Trophoblast cell (in vitro differentiated cells and primary cell): ENCODE data around the gene OR5K3.

Source experiments
- DNase-seq, 2 donors: peaks; one replicate each; pipeline ENCODE4 v3.0.0-alpha.2; 2016
- H2AFZ ChIP-seq: 2 replicates; pipeline ENCODE4 v1.6.1; 2013; ENCODE audit warnings: low read length, moderate library complexity, mild to moderate bottlenecking; ENCODE audit not compliant: insufficient read depth, poor library complexity
- H2AK5ac ChIP-seq: 2 replicates; pipeline ENCODE4 v1.6.1; 2013; ENCODE audit warnings: mild to moderate bottlenecking, low read length
- H2BK120ac ChIP-seq: 2 replicates; pipeline ENCODE4 v1.6.1; 2013; ENCODE audit warnings: low read length, mild to moderate bottlenecking, moderate library complexity; ENCODE audit not compliant: insufficient read depth, poor library complexity
- H2BK12ac ChIP-seq: 2 replicates; pipeline ENCODE4 v1.6.1; 2013; ENCODE audit warnings: mild to moderate bottlenecking, low read length, moderate library complexity
- H2BK5ac ChIP-seq: 2 replicates; pipeline ENCODE4 v1.6.1; 2013; ENCODE audit warnings: low read length, low read depth, moderate library complexity, mild to moderate bottlenecking; ENCODE audit not compliant: poor library complexity
- H3K14ac ChIP-seq: 2 replicates; pipeline ENCODE4 v1.6.1; 2013; ENCODE audit warnings: mild to moderate bottlenecking, low read length
- H3K18ac ChIP-seq: 2 replicates; pipeline ENCODE4 v1.6.1; 2013; ENCODE audit warnings: mild to moderate bottlenecking, low read length
- H3K23ac ChIP-seq: 2 replicates; pipeline ENCODE4 v1.6.1; 2013; ENCODE audit warnings: low read length
- H3K27ac ChIP-seq: 2 replicates; pipeline ENCODE4 v1.5.1; 2013; ENCODE audit warnings: low read depth, mild to moderate bottlenecking, inconsistent platforms, low read length, moderate library complexity
- H3K27me3 ChIP-seq: 2 replicates; pipeline ENCODE4 v1.6.1; 2013; ENCODE audit warnings: inconsistent platforms, mild to moderate bottlenecking, low read length, moderate library complexity; ENCODE audit not compliant: insufficient read depth
- H3K36me3 ChIP-seq, 2 experiments: 1 replicate in 1 of 2; 2 replicates in 1 of 2; pipeline ENCODE4 v1.6.1; 2013; ENCODE audit warnings: low read length in 2 of 2, mild to moderate bottlenecking in 2 of 2, moderate library complexity in 1 of 2; ENCODE audit not compliant: insufficient read depth in 2 of 2, control insufficient read depth in 1 of 2
- H3K4ac ChIP-seq: 2 replicates; pipeline ENCODE4 v1.6.1; 2013; ENCODE audit warnings: low read depth, mild to moderate bottlenecking, low read length, moderate library complexity
- H3K4me1 ChIP-seq, 2 experiments: 1 replicate in 1 of 2; 2 replicates in 1 of 2; pipeline ENCODE4 v1.6.1; 2013; ENCODE audit warnings: low read length in 2 of 2, mild to moderate bottlenecking in 2 of 2, moderate library complexity in 1 of 2; ENCODE audit not compliant: insufficient read depth in 2 of 2, control insufficient read depth in 1 of 2
- H3K4me2 ChIP-seq: 2 replicates; pipeline ENCODE4 v1.6.1; 2013; ENCODE audit warnings: inconsistent platforms, mild to moderate bottlenecking, low read length, moderate library complexity
- H3K4me3 ChIP-seq: 2 replicates; pipeline ENCODE4 v1.5.1; 2013; ENCODE audit warnings: mild to moderate bottlenecking, low read depth, low read length, inconsistent platforms
- H3K79me1 ChIP-seq: one replicate; pipeline ENCODE4 v1.6.1; 2013; ENCODE audit warnings: low read length
- H3K79me2 ChIP-seq: 2 replicates; pipeline ENCODE4 v1.6.1; 2013; ENCODE audit warnings: low read length, mild to moderate bottlenecking; ENCODE audit not compliant: control insufficient read depth, insufficient read depth, poor library complexity
- H3K9ac ChIP-seq: 2 replicates; pipeline ENCODE4 v1.6.1; 2013; ENCODE audit warnings: mild to moderate bottlenecking, low read length
- H3K9me3 ChIP-seq: 2 replicates; pipeline ENCODE4 v1.6.1; 2013; ENCODE audit warnings: low read depth, mild to moderate bottlenecking, control low read depth, inconsistent platforms, low read length; ENCODE audit not compliant: insufficient read depth
- H4K12ac ChIP-seq: 2 replicates; pipeline ENCODE4 v1.6.1; 2013; ENCODE audit warnings: low read depth, mild to moderate bottlenecking, low read length, moderate library complexity
- H4K8ac ChIP-seq: 2 replicates; pipeline ENCODE4 v1.6.1; 2013; ENCODE audit warnings: low read depth, mild to moderate bottlenecking, low read length, moderate library complexity
- H4K91ac ChIP-seq: one replicate; pipeline ENCODE4 v1.6.1; 2013; ENCODE audit warnings: low read depth, mild to moderate bottlenecking, low read length, moderate library complexity
- WGBS: extraction: QIAGEN DNeasy Blood & Tissue Kit; methylation state at CpG from one replicate; pipeline ENCODE4 v1.1.7; 2013; ENCODE audit warnings: missing lambda C conversion rate; ENCODE audit not compliant: insufficient read length, insufficient coverage; ENCODE audit errors: extremely low coverage; 5-methylcytosine and 5-hydroxymethylcytosine counted together

OR5K3 gene

GRCh38 chr3:98372445-98372844 lies 18.0 kb upstream of the OR5K3 start:
- H3K14ac ChIP-seq: no peak overlapping the region
- H3K4ac ChIP-seq: no peak overlapping the region
- DNase-seq: no peak
- no peak overlapping the region for H3K23ac ChIP-seq
- no peak overlapping the region for H3K4me3 ChIP-seq
- no peak overlapping the region for H4K8ac ChIP-seq
- H2BK5ac ChIP-seq: no peak overlapping the region
- no peaks in the 10 kb centered on the region for H3K36me3 ChIP-seq
- no peaks in the 10 kb centered on the region for H3K27me3 ChIP-seq
- no peak overlapping the region for H2BK12ac ChIP-seq
- no peak overlapping the region for H2AK5ac ChIP-seq
- H4K91ac ChIP-seq: no peak overlapping the region
- no peak overlapping the region for H4K12ac ChIP-seq
- no peak overlapping the region for H2BK120ac ChIP-seq
- no peak overlapping the region for H3K27ac ChIP-seq
- no peaks in the 10 kb centered on the region for H3K4me1 ChIP-seq
- no peaks in the 10 kb centered on the region for H3K79me2 ChIP-seq
- H3K9ac ChIP-seq: no peak overlapping the region
- no peak overlapping the region for H2AFZ ChIP-seq
- no CpG with 5 or more reads among the region's 1 CpG for WGBS
- no peak overlapping the region for H3K4me2 ChIP-seq
- no peaks in the 10 kb centered on the region for H3K79me1 ChIP-seq
- no peaks in the 10 kb centered on the region for H3K9me3 ChIP-seq
- H3K18ac ChIP-seq: no peak overlapping the region

- H2BK12ac ChIP-seq: no peak overlapping the region
Observed at GRCh38 chr3:98376631-98377030, 13.8 kb upstream of the OR5K3 start.

GRCh38 chr3:98388147-98388546 lies 2.3 kb upstream of the OR5K3 start:
- Histone ChIP-seq H4K12ac (no peak overlapping the region), H3K27me3 (no peaks in the 10 kb centered on the region), H3K9me3 (no peaks in the 10 kb centered on the region), H2BK5ac (no peak overlapping the region), H3K79me1 (no peaks in the 10 kb centered on the region), H2BK120ac (no peak overlapping the region), H4K8ac (no peak overlapping the region), H3K27ac (no peak overlapping the region), H3K18ac (no peak overlapping the region), H3K9ac (no peak overlapping the region), H3K4me3 (no peak overlapping the region), H3K79me2 (no peaks in the 10 kb centered on the region), H2AFZ (no peak overlapping the region), H3K14ac (no peak overlapping the region), H4K91ac (no peak overlapping the region), H3K4me2 (no peak overlapping the region), H2AK5ac (no peak overlapping the region), H3K23ac (no peak overlapping the region), H3K36me3 (no peaks in the 10 kb centered on the region), H3K4ac (no peak overlapping the region), H2BK12ac (no peak overlapping the region), H3K4me1 (no peaks in the 10 kb centered on the region)
- DNase-seq: no peak
- WGBS: no CpG with 5 or more reads among the region's 2 CpGs

More at GRCh38 chr3:98376631-98377030, 13.8 kb upstream of the OR5K3 start:
- H3K36me3 ChIP-seq: no peaks in the 10 kb centered on the region
- no peak overlapping the region for H3K27ac ChIP-seq
- no peak overlapping the region for H2BK5ac ChIP-seq
- no peaks in the 10 kb centered on the region for H3K79me2 ChIP-seq
- H3K27me3 ChIP-seq: no peaks in the 10 kb centered on the region
- H3K23ac ChIP-seq: no peak overlapping the region
- H3K79me1 ChIP-seq: no peaks in the 10 kb centered on the region
- H4K12ac ChIP-seq: no peak overlapping the region
- no peaks in the 10 kb centered on the region for H3K4me1 ChIP-seq
- H3K4me3 ChIP-seq: no peak overlapping the region
- no CpG with 5 or more reads among the region's 2 CpGs for WGBS
- no peaks in the 10 kb centered on the region for H3K9me3 ChIP-seq
- no peak overlapping the region for H3K4me2 ChIP-seq
- H3K9ac ChIP-seq: no peak overlapping the region
- H2BK120ac ChIP-seq: no peak overlapping the region
- no peak overlapping the region for H2AFZ ChIP-seq
- no peak overlapping the region for H3K4ac ChIP-seq
- no peak overlapping the region for H4K91ac ChIP-seq
- H3K18ac ChIP-seq: no peak overlapping the region
- no peak overlapping the region for H2AK5ac ChIP-seq
- DNase-seq: no peak
- no peak overlapping the region for H3K14ac ChIP-seq
- no peak overlapping the region for H4K8ac ChIP-seq

- Histone ChIP-seq H3K18ac (no peak overlapping the region), H3K36me3 (no peaks in the 10 kb centered on the region), H3K27ac (no peak overlapping the region), H3K23ac (no peak overlapping the region), H2BK120ac (no peak overlapping the region), H2AK5ac (no peak overlapping the region), H2AFZ (no peak overlapping the region), H4K12ac (no peak overlapping the region), H3K4me3 (no peak overlapping the region), H3K9me3 (no peaks in the 10 kb centered on the region), H2BK12ac (no peak overlapping the region), H3K4me1 (no peaks in the 10 kb centered on the region), H2BK5ac (no peak overlapping the region), H4K8ac (no peak overlapping the region), H4K91ac (no peak overlapping the region), H3K27me3 (no peaks in the 10 kb centered on the region), H3K9ac (no peak overlapping the region), H3K79me2 (no peaks in the 10 kb centered on the region), H3K79me1 (no peaks in the 10 kb centered on the region), H3K4me2 (no peak overlapping the region), H3K4ac (no peak overlapping the region), H3K14ac (no peak overlapping the region)
- no peak for DNase-seq
Observed at GRCh38 chr3:98395101-98395500, 4.6 kb downstream of the OR5K3 start.
